ENCODE results near the gene SF3A2.

The SF3A2 gene

GRCh38 chr19:2207008-2207407, 29.6 kb upstream of the SF3A2 start:
- Histone ChIP-seq H3K9me3 (ENCODE audit: severe bottlenecking) (no peaks in the 10 kb centered on the region), H3K4me1 (ENCODE audit: insufficient read depth, poor library complexity, severe bottlenecking) (no peaks in the 10 kb centered on the region), H3K36me3 (ENCODE audit: low read depth) (peaks cover 42% of the 10 kb centered on the region), H3K27me3 (ENCODE audit: insufficient read depth, poor library complexity, severe bottlenecking) (no peaks in the 10 kb centered on the region), H3K27ac (ENCODE audit: poor library complexity, severe bottlenecking) (no peak overlapping the region), H3K4me3 (ENCODE audit: severe bottlenecking) (no peak overlapping the region)
- TF ChIP-seq, protein P1, sequence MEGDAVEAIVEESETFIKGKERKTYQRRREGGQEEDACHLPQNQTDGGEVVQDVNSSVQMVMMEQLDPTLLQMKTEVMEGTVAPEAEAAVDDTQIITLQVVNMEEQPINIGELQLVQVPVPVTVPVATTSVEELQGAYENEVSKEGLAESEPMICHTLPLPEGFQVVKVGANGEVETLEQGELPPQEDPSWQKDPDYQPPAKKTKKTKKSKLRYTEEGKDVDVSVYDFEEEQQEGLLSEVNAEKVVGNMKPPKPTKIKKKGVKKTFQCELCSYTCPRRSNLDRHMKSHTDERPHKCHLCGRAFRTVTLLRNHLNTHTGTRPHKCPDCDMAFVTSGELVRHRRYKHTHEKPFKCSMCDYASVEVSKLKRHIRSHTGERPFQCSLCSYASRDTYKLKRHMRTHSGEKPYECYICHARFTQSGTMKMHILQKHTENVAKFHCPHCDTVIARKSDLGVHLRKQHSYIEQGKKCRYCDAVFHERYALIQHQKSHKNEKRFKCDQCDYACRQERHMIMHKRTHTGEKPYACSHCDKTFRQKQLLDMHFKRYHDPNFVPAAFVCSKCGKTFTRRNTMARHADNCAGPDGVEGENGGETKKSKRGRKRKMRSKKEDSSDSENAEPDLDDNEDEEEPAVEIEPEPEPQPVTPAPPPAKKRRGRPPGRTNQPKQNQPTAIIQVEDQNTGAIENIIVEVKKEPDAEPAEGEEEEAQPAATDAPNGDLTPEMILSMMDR (IDR thresholded peaks at IDR 0.05; ENCODE audit: poor library complexity, severe bottlenecking), result no peak
- DNase-seq (ENCODE audit: low spot score) (no peak), ATAC-seq (ENCODE audit: low read depth) (no peak)

DNA sequence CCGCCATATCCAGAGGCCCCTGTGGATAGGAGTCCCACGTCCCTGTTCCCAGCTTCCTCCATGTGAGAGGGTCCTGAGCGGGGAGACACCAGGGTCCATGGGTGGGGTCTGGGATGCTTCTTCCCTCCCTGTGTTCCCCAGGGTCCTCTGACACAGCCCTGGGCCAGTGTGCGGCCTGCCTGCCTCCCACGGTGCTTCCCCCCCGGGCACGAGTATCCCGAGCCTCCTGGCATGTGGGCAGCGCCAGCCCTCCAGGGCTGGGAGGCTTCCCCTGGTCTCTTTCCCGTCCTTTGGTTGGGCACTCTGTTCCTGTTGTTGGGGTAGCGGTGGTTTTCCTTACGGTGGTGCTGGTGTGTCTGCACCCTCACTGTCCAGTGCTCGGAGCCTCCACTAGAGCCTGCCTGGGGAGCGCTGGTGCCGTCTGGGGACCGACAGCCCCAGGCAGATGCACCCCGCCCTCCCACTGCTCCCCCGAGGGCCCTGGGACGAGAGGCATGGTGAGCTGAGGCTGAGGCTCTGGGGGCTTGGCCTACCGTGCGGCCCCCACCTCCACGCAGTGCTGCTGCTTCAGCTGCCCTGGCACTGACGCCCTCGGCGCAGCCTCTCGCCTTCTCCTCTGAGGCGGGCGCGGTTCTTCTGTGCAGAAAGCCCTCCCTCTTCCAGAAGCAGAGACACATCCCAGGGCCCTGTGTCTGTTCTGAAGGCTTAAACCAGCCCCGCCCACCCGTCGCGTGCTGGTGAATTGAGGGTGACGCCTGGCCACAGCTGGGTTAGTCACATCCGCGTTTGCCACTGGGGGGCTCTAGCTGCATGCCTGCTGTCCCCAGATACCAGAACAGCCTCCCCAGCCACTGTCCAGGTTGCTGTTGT, 28.4 kb upstream of the SF3A2 start:
- Histone ChIP-seq H3K27me3 (ENCODE audit: insufficient read depth, poor library complexity, severe bottlenecking) (no peaks in the 10 kb centered on the region), H3K36me3 (ENCODE audit: low read depth) (peaks cover 46% of the 10 kb centered on the region), H3K9me3 (ENCODE audit: severe bottlenecking) (no peaks in the 10 kb centered on the region), H3K4me1 (ENCODE audit: insufficient read depth, poor library complexity, severe bottlenecking) (no peaks in the 10 kb centered on the region), H3K27ac (ENCODE audit: poor library complexity, severe bottlenecking) (no peak overlapping the region), H3K4me3 (ENCODE audit: severe bottlenecking) (no peak overlapping the region)
- no peak; the same call in 2 of the 3 replicates for ATAC-seq (ENCODE audit: low read depth)
- no peak for DNase-seq (ENCODE audit: low spot score)
- TF ChIP-seq, protein P1 (IDR thresholded peaks at IDR 0.05; ENCODE audit: poor library complexity, severe bottlenecking), result no peak

GRCh38 chr19:2208975-2209374, 27.6 kb upstream of the SF3A2 start:
- Histone ChIP-seq H3K4me3 (ENCODE audit: severe bottlenecking) (no peak overlapping the region), H3K27ac (ENCODE audit: poor library complexity, severe bottlenecking) (no peak overlapping the region), H3K27me3 (ENCODE audit: insufficient read depth, poor library complexity, severe bottlenecking) (no peaks in the 10 kb centered on the region), H3K9me3 (ENCODE audit: severe bottlenecking) (no peaks in the 10 kb centered on the region), H3K36me3 (ENCODE audit: low read depth) (peaks cover 44% of the 10 kb centered on the region), H3K4me1 (ENCODE audit: insufficient read depth, poor library complexity, severe bottlenecking) (no peaks in the 10 kb centered on the region)
- DNase-seq (ENCODE audit: low spot score) (no peak), ATAC-seq (ENCODE audit: low read depth) (no peak)
- TF ChIP-seq, protein P1 (IDR thresholded peaks at IDR 0.05; ENCODE audit: poor library complexity, severe bottlenecking), result no peak

DNA sequence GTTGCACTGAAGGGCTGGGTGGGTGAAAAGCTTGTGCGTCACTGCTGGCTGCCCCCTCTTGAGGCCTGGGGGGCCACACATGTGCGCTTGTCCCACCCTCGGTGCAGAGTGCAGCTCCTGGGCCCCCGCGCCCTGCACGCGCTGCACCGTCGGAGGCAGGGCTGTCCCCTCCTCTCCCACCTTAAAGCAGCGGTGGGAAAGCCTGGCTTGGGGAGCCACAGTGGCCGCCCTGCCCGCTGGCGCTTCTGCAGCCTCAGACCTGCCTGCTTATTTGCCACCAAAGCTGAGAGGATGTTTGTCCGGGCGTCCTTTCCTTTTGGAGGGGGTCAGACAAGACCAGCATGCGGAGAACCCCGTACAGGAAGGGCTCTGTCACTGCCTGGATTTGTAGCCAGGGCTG, 27.2 kb upstream of the SF3A2 start:
- Histone ChIP-seq H3K27ac (ENCODE audit: poor library complexity, severe bottlenecking) (no peak overlapping the region), H3K9me3 (ENCODE audit: severe bottlenecking) (no peaks in the 10 kb centered on the region), H3K27me3 (ENCODE audit: insufficient read depth, poor library complexity, severe bottlenecking) (no peaks in the 10 kb centered on the region), H3K4me3 (ENCODE audit: severe bottlenecking) (no peak overlapping the region), H3K36me3 (ENCODE audit: low read depth) (peaks cover 48% of the 10 kb centered on the region), H3K4me1 (ENCODE audit: insufficient read depth, poor library complexity, severe bottlenecking) (no peaks in the 10 kb centered on the region)
- no peak for DNase-seq (ENCODE audit: low spot score)
- no peak for ATAC-seq (ENCODE audit: low read depth)
- TF ChIP-seq, protein P1 (IDR thresholded peaks at IDR 0.05; ENCODE audit: poor library complexity, severe bottlenecking), result no peak

- H3K4me1 ChIP-seq (ENCODE audit: insufficient read depth, poor library complexity, severe bottlenecking), result no peaks in the 10 kb centered on the region
- no peaks in the 10 kb centered on the region for H3K9me3 ChIP-seq (ENCODE audit: severe bottlenecking)
- TF ChIP-seq, protein P1 (IDR thresholded peaks at IDR 0.05; ENCODE audit: poor library complexity, severe bottlenecking), result no peak
- no peak for DNase-seq (ENCODE audit: low spot score)
- H3K27me3 ChIP-seq (ENCODE audit: insufficient read depth, poor library complexity, severe bottlenecking), result no peaks in the 10 kb centered on the region
- peaks cover 56% of the 10 kb centered on the region for H3K36me3 ChIP-seq (ENCODE audit: low read depth)
- ATAC-seq (ENCODE audit: low read depth), result no peak
- no peak overlapping the region for H3K4me3 ChIP-seq (ENCODE audit: severe bottlenecking)
- H3K27ac ChIP-seq (ENCODE audit: poor library complexity, severe bottlenecking), result no peak overlapping the region
Measured at GRCh38 chr19:2210206-2210605, 26.4 kb upstream of the SF3A2 start.

All from RWPE2 (cell line).